A673 (cell line): ENCODE results near the gene PURB. TPM values are rescaled to one million over a fixed set of nuclear protein-coding genes. Genes with fewer than 3 reads are reported as not detected.

Source experiments
- BruUV-seq: library from RNA; stranded (reverse); fragments of 400-500 nt; replicated peaks from 2 replicates; lab custom pipeline; 2021; lab: Mats Ljungman, UMichigan
- CTCF ChIA-PET: fragments of 300-600 bp; sonication (Branson Sonifier 250); formaldehyde crosslinking; loops from one replicate; lab custom pipeline; 2022; ENCODE audit warnings: antibody characterized with exemption; lab: Charles Lee
- POLR2A ChIA-PET: fragments of 300-600 bp; sonication (Branson Sonifier 250); formaldehyde crosslinking; loops from one replicate; lab custom pipeline; 2022; ENCODE audit warnings: antibody characterized with exemption; ENCODE audit not compliant: low non-redundant PET; lab: Charles Lee
- DNase-seq: peaks from one replicate; pipeline ENCODE4 v3.0.0-alpha.2; 2015; ENCODE audit warnings: low spot score
- H3K27ac ChIP-seq: fragments of 200-600 bp; sonication (generic); 2 replicates; pipeline ENCODE4 v1.5.1; 2016; ENCODE audit warnings: mixed run types, low read depth, mild to moderate bottlenecking, mixed read lengths, antibody characterized with exemption, low read length; ENCODE audit not compliant: poor library complexity, severe bottlenecking
- H3K27me3 ChIP-seq: fragments of 200-600 bp; sonication (generic); replicated peaks from 2 replicates; pipeline ENCODE4 v1.6.1; 2017; ENCODE audit warnings: mixed run types, low read depth, mild to moderate bottlenecking, mixed read lengths, antibody characterized with exemption, low read length; ENCODE audit not compliant: insufficient read depth, poor library complexity
- H3K36me3 ChIP-seq: fragments of 200-600 bp; sonication (generic); 2 replicates; pipeline ENCODE4 v1.6.1; 2016; ENCODE audit warnings: mixed run types, mild to moderate bottlenecking, mixed read lengths, antibody characterized with exemption, low read length; ENCODE audit not compliant: insufficient read depth, poor library complexity, severe bottlenecking
- H3K4me1 ChIP-seq: fragments of 200-600 bp; sonication (generic); 2 replicates; pipeline ENCODE4 v1.6.1; 2017; ENCODE audit warnings: mixed run types, mild to moderate bottlenecking, mixed read lengths, antibody characterized with exemption, low read length; ENCODE audit not compliant: insufficient read depth, poor library complexity, severe bottlenecking
- H3K4me3 ChIP-seq: fragments of 200-600 bp; sonication (generic); 2 replicates; pipeline ENCODE4 v1.5.1; 2016; ENCODE audit warnings: low read depth, mixed run types, mild to moderate bottlenecking, mixed read lengths, low read length; ENCODE audit not compliant: poor library complexity, severe bottlenecking
- H3K9me3 ChIP-seq: fragments of 200-600 bp; sonication (generic); 2 replicates; pipeline ENCODE4 v1.6.1; 2016; ENCODE audit warnings: mixed run types, low read depth, mild to moderate bottlenecking, mixed read lengths, antibody characterized with exemption, low read length; ENCODE audit not compliant: poor library complexity, severe bottlenecking
- EZH2 ChIP-seq: fragments of 200-600 bp; sonication (generic); IDR thresholded peaks from 2 replicates; pipeline ENCODE4 v1.6.1; 2017; ENCODE audit warnings: borderline replicate concordance, low read depth, mild to moderate bottlenecking, mixed read lengths, antibody characterized with exemption, low read length; ENCODE audit not compliant: poor library complexity, severe bottlenecking
- intact Hi-C: fragments of 100-400 bp; cut with micrococcal nuclease; formaldehyde crosslinking; loops from one replicate; pipeline ENCODE4 v1.10.0; 2022; ENCODE audit not compliant: unreplicated experiment
- total RNA-seq: library from RNA; stranded (reverse); gene quantifications from 2 replicates; pipeline ENCODE4 v1.2.3, GENCODE V29; 2021
- TF ChIP-seq, protein P1 (sequence below): fragments of 300-800, 200-600 bp; sonication (generic); conservative IDR thresholded peaks from 2 replicates; pipeline ENCODE4 v1.5.1; 2017; ENCODE audit warnings: low read depth, mild to moderate bottlenecking, antibody characterized with exemption, low read length, moderate library complexity, mixed read lengths

Gene PURB
- total RNA-seq, 1 experiment from 2014 or later = 27.4 TPM

DNA sequence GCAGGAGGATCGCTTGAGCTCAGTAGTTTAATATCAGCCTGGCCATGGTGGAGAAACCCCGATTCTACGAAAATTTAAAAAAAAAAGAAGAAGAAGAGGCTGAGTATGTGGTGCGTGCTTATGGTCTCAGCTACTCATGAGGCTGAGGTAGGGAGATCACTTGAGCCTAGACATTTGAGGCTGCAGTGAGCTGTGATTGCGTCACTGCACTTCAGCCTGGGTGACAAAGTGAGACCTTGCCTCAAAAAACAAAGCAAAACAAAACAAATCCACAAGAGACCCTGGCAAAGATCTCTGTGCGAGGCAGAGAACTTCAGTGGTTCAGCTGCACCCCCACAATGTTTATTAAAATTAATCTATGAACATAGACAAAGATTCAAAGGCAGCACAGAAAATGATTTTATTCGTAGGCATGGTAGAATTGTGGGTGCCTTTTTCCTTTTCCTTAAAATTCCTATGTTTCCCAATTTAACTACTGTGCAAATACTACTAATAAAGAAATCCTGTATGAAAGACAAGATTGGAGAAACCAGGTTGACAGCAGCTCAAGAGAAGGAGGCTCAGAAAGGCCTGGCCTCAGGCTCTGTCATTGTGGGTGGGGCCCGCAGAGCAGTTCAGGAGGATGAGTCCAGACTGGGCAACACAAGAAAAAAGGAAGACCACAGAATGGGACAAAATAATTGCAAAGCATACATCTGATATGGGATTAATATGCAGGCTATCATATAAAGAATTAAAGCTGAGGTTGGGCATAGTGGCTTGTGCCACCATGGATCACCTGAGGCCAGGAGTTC, 24.5 kb upstream of the PURB start:
- H3K4me1 ChIP-seq = no peaks in the 10 kb centered on the region
- DNase-seq = no peak
- no peaks in the 10 kb centered on the region for H3K27me3 ChIP-seq
- H3K27ac ChIP-seq = no peak overlapping the region
- no peaks in the 10 kb centered on the region for H3K9me3 ChIP-seq
- TF ChIP-seq EZH2 = no peak
- TF ChIP-seq, protein P1, sequence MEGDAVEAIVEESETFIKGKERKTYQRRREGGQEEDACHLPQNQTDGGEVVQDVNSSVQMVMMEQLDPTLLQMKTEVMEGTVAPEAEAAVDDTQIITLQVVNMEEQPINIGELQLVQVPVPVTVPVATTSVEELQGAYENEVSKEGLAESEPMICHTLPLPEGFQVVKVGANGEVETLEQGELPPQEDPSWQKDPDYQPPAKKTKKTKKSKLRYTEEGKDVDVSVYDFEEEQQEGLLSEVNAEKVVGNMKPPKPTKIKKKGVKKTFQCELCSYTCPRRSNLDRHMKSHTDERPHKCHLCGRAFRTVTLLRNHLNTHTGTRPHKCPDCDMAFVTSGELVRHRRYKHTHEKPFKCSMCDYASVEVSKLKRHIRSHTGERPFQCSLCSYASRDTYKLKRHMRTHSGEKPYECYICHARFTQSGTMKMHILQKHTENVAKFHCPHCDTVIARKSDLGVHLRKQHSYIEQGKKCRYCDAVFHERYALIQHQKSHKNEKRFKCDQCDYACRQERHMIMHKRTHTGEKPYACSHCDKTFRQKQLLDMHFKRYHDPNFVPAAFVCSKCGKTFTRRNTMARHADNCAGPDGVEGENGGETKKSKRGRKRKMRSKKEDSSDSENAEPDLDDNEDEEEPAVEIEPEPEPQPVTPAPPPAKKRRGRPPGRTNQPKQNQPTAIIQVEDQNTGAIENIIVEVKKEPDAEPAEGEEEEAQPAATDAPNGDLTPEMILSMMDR = no peak
- no peak overlapping the region for H3K4me3 ChIP-seq
- ChIA-PET POLR2A (interaction anchor here (0.6 kb wide), 1 partner anchor 1071 kb away, joined by 3 read pairs; no protein-coding TSS in a partner anchor), CTCF (no interaction called here)
- no peaks in the 10 kb centered on the region for H3K36me3 ChIP-seq
- intact Hi-C loops = no loop called here
- no TSS peak for BruUV-seq

DNA sequence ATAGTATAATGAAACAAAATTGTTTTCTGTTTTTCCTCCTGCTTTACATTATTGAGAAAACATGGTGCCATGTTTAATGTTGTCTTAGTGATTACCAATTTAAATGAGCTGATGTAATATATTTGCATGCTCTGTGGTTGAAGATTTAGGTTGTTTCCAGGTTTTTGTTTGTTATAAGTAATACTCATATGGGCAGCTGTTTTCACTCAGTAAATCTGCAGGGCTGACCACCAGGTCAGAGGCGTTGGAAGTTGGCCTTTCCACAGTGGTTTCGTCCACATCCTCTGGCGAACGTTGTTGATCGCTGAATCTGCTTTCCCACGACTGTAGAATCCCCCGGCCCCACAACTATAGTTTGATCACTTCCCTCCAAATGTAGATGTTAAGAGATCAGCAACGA, 21.6 kb upstream of the PURB start:
- no TSS peak for BruUV-seq
- no peak overlapping the region for H3K4me3 ChIP-seq
- H3K27me3 ChIP-seq = no peaks in the 10 kb centered on the region
- no peaks in the 10 kb centered on the region for H3K36me3 ChIP-seq
- no peak overlapping the region for H3K27ac ChIP-seq
- no peaks in the 10 kb centered on the region for H3K4me1 ChIP-seq
- intact Hi-C loops = no loop called here
- no peak for DNase-seq
- TF ChIP-seq, protein P1 = no peak
- TF ChIP-seq EZH2 = no peak
- ChIA-PET POLR2A (no interaction called here), CTCF (no interaction called here)
- no peaks in the 10 kb centered on the region for H3K9me3 ChIP-seq

DNA sequence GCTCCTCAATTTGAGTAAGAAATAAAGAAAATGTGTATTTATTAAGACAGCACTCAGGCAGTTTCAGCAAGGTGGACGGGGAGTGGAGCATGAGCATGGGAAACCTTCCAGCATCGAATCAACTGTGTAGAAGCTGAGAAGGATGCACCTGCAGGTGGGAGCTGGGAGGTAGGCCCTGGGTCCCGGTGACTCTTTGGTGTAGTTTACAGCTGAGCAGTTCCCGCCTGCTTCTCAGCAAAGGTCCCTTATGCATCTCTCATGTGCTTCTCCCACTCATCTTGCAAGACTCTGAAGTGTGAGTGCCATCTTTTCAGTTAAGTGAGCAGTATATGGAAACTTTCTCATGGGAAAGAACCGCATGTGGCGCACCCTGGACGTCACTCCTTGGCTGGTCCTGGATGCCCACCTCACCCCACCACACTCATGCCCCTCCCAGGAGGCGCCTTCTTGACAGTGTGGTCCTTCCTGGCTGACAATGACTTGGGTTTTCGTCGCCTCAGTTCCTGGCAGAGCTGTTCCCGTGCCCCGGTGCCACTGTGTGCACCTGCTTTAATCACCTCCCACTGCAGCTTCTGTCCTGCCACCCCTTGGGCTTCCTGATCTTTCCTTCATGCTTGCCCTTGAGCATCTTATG, 19.8 kb upstream of the PURB start:
- Histone ChIP-seq H3K36me3 (no peaks in the 10 kb centered on the region), H3K4me3 (no peak overlapping the region), H3K27me3 (no peaks in the 10 kb centered on the region), H3K4me1 (no peaks in the 10 kb centered on the region), H3K9me3 (no peaks in the 10 kb centered on the region), H3K27ac (no peak overlapping the region)
- CTCF ChIA-PET = no interaction called here
- TF ChIP-seq, protein P1 = no peak
- TF ChIP-seq EZH2 = no peak
- intact Hi-C loops = no loop called here
- no peak for DNase-seq
- POLR2A ChIA-PET = no interaction called here
- no TSS peak for BruUV-seq
